Neuron (in vitro differentiated cells): Measurements from ENCODE around the gene STAB2.

ENCODE experiments used
- H2AFZ ChIP-seq: one replicate; pipeline ENCODE4 v1.6.1; 2013; ENCODE audit warnings: low read depth, mild to moderate bottlenecking, inconsistent platforms, low read length, moderate library complexity
- H3K27me3 ChIP-seq: one replicate; pipeline ENCODE4 v1.6.1; 2013; ENCODE audit warnings: low read length; ENCODE audit not compliant: insufficient read depth
- H3K36me3 ChIP-seq: one replicate; pipeline ENCODE4 v1.6.1; 2013; ENCODE audit warnings: low read length; ENCODE audit not compliant: insufficient read depth
- H3K4me1 ChIP-seq: one replicate; pipeline ENCODE4 v1.6.1; 2013; ENCODE audit warnings: low read length; ENCODE audit not compliant: insufficient read depth
- H3K4me3 ChIP-seq: 2 replicates; pipeline ENCODE4 v1.5.1; 2013; ENCODE audit warnings: mild to moderate bottlenecking, low read length, moderate library complexity
- H3K9me3 ChIP-seq: one replicate; pipeline ENCODE4 v1.6.1; 2013; ENCODE audit warnings: low read length

The STAB2 gene

GRCh38 chr12:103774977-103775560, 188.0 kb downstream of the STAB2 start:
- Histone ChIP-seq H3K36me3 (peaks cover 6% of the 10 kb centered on the region), H3K4me3 (no peak overlapping the region), H3K9me3 (no peaks in the 10 kb centered on the region), H3K4me1 (no peaks in the 10 kb centered on the region), H2AFZ (no peak overlapping the region), H3K27me3 (no peaks in the 10 kb centered on the region)

- Histone ChIP-seq H3K27me3 (no peaks in the 10 kb centered on the region), H3K4me3 (no peak overlapping the region), H3K36me3 (peaks cover 9% of the 10 kb centered on the region), H3K9me3 (no peaks in the 10 kb centered on the region), H3K4me1 (no peaks in the 10 kb centered on the region), H2AFZ (no peak overlapping the region)
Observed at GRCh38 chr12:103778781-103779180, 191.7 kb downstream of the STAB2 start.

- no peak overlapping the region for H3K4me3 ChIP-seq
- H2AFZ ChIP-seq = no peak overlapping the region
- H3K36me3 ChIP-seq = peaks cover 9% of the 10 kb centered on the region
- no peaks in the 10 kb centered on the region for H3K27me3 ChIP-seq
- H3K4me1 ChIP-seq = no peaks in the 10 kb centered on the region
- no peaks in the 10 kb centered on the region for H3K9me3 ChIP-seq
Observed at GRCh38 chr12:103779410-103780092, 192.5 kb downstream of the STAB2 start.

GRCh38 chr12:103780093-103780440, 193.0 kb downstream of the STAB2 start:
- Histone ChIP-seq H3K4me1 (no peaks in the 10 kb centered on the region), H3K27me3 (no peaks in the 10 kb centered on the region), H2AFZ (no peak overlapping the region), H3K36me3 (peaks cover 10% of the 10 kb centered on the region), H3K9me3 (no peaks in the 10 kb centered on the region), H3K4me3 (no peak overlapping the region)

- Histone ChIP-seq H3K9me3 (no peaks in the 10 kb centered on the region), H3K4me3 (no peak overlapping the region), H3K27me3 (no peaks in the 10 kb centered on the region), H3K4me1 (no peaks in the 10 kb centered on the region), H3K36me3 (peaks cover 12% of the 10 kb centered on the region), H2AFZ (no peak overlapping the region)
Observed at GRCh38 chr12:103780992-103781391, 193.9 kb downstream of the STAB2 start.

GRCh38 chr12:103782399-103782798, 195.3 kb downstream of the STAB2 start:
- Histone ChIP-seq H3K4me3 (no peak overlapping the region), H2AFZ (no peak overlapping the region), H3K9me3 (no peaks in the 10 kb centered on the region), H3K36me3 (peaks cover 10% of the 10 kb centered on the region), H3K27me3 (no peaks in the 10 kb centered on the region), H3K4me1 (no peaks in the 10 kb centered on the region)

- no peak overlapping the region for H3K4me3 ChIP-seq
Observed at GRCh38 chr12:103783744-103784664, 196.9 kb downstream of the STAB2 start.

GRCh38 chr12:103785243-103786031, 198.4 kb downstream of the STAB2 start:
- Histone ChIP-seq H2AFZ (no peak overlapping the region), H3K4me1 (no peaks in the 10 kb centered on the region), H3K36me3 (peaks cover 7% of the 10 kb centered on the region), H3K27me3 (no peaks in the 10 kb centered on the region), H3K4me3 (no peak overlapping the region), H3K9me3 (no peaks in the 10 kb centered on the region)

More at GRCh38 chr12:103783744-103784664, 196.9 kb downstream of the STAB2 start:
- Histone ChIP-seq H3K36me3 (peaks cover 7% of the 10 kb centered on the region), H2AFZ (no peak overlapping the region), H3K27me3 (no peaks in the 10 kb centered on the region), H3K9me3 (no peaks in the 10 kb centered on the region), H3K4me1 (no peaks in the 10 kb centered on the region)

- Histone ChIP-seq H3K36me3 (peaks cover 7% of the 10 kb centered on the region), H3K4me1 (no peaks in the 10 kb centered on the region), H3K4me3 (no peak overlapping the region), H3K9me3 (no peaks in the 10 kb centered on the region), H2AFZ (no peak overlapping the region), H3K27me3 (no peaks in the 10 kb centered on the region)
Observed at GRCh38 chr12:103786201-103786600, 199.1 kb downstream of the STAB2 start.

- no peaks in the 10 kb centered on the region for H3K9me3 ChIP-seq
- no peak overlapping the region for H2AFZ ChIP-seq
- H3K4me3 ChIP-seq = no peak overlapping the region
- H3K36me3 ChIP-seq = peaks cover 3% of the 10 kb centered on the region
- peaks cover 3% of the 10 kb centered on the region for H3K4me1 ChIP-seq
- no peaks in the 10 kb centered on the region for H3K27me3 ChIP-seq
Observed at GRCh38 chr12:103791350-103791920, 204.4 kb downstream of the STAB2 start.

GRCh38 chr12:103793046-103793445, 206.0 kb downstream of the STAB2 start:
- H3K4me1 ChIP-seq = peaks cover 3% of the 10 kb centered on the region
- no peaks in the 10 kb centered on the region for H3K9me3 ChIP-seq
- H3K4me3 ChIP-seq = no peak overlapping the region
- no peaks in the 10 kb centered on the region for H3K27me3 ChIP-seq
- peaks cover 6% of the 10 kb centered on the region for H3K36me3 ChIP-seq
- H2AFZ ChIP-seq = no peak overlapping the region

- H2AFZ ChIP-seq = no peak overlapping the region
- H3K9me3 ChIP-seq = no peaks in the 10 kb centered on the region
- H3K27me3 ChIP-seq = no peaks in the 10 kb centered on the region
- peaks cover 3% of the 10 kb centered on the region for H3K4me1 ChIP-seq
- peaks cover 6% of the 10 kb centered on the region for H3K36me3 ChIP-seq
- no peak overlapping the region for H3K4me3 ChIP-seq
Observed at GRCh38 chr12:103793512-103794045, 206.5 kb downstream of the STAB2 start.
